VCaP (cell line): ENCODE results near the gene SKIC8.
A peak's percentile ranks its signal among the peaks of the same experiment; 100 is the strongest.

Source experiments
- H3K27ac ChIP-seq: fragments of 450-650 bp; 2 replicates; pipeline ENCODE4 v1.5.1; 2017
- CTCF ChIP-seq: fragments of 450-650 bp; conservative IDR thresholded peaks from 2 replicates; pipeline ENCODE4 v1.5.1; 2017; ENCODE audit warnings: mild to moderate bottlenecking, moderate library complexity

Gene SKIC8

DNA sequence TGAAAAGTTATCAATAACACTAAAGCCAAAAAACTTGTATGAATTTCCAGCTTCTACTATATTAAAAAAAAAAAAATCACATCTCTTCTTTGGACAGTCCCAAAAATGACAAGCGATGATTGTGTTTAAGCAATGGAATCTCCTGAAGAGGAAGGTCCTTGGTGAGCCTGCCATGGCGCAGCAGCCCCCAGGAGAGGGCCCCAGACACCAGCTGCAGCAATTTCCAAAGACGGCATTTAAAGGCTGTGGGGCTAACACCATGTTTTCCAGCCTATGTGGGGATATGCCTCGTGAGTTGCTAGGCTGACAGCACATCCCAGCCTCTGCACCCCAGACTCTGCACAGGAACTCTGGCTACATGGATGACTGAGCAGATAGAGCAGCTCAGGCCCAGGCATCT, 14.7 kb downstream of the SKIC8 start:
- H3K27ac ChIP-seq: no peak overlapping the region
- TF ChIP-seq CTCF: peak; percentile 45

DNA sequence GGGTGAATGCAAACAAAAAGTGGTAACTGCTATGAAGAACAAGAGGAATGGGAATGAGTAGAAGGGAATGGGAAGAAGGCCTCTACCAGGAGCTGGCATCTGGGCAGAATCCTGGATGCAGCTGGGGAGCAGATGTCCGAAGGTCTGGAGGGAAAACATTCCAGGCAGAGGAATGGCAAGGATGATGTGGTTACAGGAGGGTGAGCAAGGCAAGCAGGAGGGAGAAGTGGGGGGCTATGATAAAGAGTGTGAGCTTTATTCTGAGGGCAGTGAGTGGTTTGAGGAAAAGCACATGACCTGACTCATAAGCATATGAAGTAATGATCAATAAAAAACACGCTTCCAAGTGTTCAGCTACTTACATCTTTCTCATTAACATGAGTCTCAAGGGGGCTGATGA, 17.1 kb downstream of the SKIC8 start:
- H3K27ac ChIP-seq: no peak overlapping the region
- TF ChIP-seq CTCF: no peak

- no peak overlapping the region for H3K27ac ChIP-seq
- no peak for TF ChIP-seq CTCF
These were observed 18.9 kb downstream of the SKIC8 start for GRCh38 chr15:78280319-78281072.

DNA sequence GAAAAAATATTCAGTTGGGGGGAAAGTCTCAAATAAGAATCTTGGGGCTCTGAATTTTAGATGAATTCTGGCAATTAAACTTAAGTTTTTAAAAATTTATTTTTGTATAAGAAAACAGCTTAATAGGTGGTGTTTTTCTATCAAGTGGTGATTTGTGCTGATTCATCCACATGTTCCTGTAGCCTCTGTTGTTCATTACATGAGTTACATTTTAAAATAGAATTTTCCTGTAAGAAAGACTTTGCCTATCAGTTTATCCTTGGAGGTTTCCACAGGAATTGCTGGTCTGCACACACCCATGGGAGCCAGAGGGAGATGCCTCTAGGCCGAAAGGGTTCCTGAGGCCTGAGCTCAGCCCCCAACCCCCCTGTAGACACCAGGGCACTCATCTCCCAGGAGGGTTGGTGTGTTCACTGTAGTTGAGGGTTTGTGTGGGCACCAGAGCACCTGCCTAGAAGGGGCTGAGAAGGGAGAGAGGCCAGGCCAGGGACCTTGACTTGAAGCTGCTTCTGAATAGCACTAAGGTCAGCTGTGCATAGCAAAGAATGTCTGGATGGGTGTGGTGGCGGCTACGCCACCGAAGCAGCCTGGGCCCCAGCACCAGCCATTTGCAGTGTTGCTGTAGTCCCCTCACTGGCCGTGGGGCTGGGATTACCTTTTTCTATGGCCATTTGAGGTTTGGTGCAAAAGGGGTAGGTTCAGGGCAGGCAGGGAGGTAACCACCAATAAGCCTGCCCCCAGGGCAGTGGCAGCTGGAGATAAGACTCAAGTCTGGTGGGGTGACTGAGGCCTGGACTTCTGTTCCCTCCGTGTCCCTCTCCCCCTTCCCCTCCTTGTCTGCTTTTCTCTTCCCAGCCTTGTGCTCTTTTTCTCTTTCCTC, 23.1 kb downstream of the SKIC8 start:
- no peak for TF ChIP-seq CTCF
- peak overlapping the region; percentile 74 for H3K27ac ChIP-seq

- no peak for TF ChIP-seq CTCF
- H3K27ac ChIP-seq: no peak overlapping the region
These were observed 24.4 kb downstream of the SKIC8 start for GRCh38 chr15:78274994-78275393.

DNA sequence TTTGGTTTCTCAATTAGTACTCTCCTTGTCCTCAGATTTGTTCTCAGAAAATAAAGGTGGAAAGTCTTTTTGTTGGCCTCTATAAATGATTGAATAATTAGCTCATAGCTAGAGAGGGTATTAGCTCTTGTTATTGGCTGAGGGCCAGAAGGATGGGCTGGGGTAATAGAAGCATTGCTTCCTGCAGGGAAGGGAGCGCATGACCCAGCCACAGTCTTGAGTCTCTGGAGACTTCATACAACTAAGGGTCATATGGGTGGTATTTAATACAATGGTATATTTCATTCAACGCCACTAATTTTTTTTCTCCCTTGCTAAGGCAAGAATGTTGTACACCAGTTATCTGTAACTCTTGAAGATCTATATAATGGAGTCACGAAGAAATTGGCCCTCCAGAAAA, 26.6 kb downstream of the SKIC8 start:
- no peak for TF ChIP-seq CTCF
- H3K27ac ChIP-seq: no peak overlapping the region

DNA sequence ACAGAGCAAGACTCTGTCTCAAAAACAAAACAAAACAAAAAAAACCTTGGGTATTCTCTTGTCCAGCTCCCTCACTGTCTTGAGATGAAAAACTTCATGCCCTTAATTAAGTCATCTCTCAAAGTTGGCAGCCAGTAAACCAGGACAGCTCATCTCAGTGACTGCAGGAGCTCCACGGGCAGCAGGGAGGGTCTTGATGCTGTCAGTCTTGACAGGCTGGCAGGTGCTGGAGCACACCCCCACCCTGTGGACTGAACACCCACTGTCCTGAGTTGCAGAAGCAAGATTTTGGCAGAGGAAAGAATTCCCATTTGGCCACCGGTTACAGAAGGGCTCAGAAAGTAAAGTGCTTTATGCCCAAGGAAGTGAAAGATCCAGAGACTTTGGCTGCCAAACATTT, 27.1 kb downstream of the SKIC8 start:
- no peak for TF ChIP-seq CTCF
- no peak overlapping the region for H3K27ac ChIP-seq
